ENCODE data around the gene SAMD4A.

The SAMD4A gene, protein sequence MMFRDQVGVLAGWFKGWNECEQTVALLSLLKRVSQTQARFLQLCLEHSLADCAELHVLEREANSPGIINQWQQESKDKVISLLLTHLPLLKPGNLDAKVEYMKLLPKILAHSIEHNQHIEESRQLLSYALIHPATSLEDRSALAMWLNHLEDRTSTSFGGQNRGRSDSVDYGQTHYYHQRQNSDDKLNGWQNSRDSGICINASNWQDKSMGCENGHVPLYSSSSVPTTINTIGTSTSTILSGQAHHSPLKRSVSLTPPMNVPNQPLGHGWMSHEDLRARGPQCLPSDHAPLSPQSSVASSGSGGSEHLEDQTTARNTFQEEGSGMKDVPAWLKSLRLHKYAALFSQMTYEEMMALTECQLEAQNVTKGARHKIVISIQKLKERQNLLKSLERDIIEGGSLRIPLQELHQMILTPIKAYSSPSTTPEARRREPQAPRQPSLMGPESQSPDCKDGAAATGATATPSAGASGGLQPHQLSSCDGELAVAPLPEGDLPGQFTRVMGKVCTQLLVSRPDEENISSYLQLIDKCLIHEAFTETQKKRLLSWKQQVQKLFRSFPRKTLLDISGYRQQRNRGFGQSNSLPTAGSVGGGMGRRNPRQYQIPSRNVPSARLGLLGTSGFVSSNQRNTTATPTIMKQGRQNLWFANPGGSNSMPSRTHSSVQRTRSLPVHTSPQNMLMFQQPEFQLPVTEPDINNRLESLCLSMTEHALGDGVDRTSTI

DNA sequence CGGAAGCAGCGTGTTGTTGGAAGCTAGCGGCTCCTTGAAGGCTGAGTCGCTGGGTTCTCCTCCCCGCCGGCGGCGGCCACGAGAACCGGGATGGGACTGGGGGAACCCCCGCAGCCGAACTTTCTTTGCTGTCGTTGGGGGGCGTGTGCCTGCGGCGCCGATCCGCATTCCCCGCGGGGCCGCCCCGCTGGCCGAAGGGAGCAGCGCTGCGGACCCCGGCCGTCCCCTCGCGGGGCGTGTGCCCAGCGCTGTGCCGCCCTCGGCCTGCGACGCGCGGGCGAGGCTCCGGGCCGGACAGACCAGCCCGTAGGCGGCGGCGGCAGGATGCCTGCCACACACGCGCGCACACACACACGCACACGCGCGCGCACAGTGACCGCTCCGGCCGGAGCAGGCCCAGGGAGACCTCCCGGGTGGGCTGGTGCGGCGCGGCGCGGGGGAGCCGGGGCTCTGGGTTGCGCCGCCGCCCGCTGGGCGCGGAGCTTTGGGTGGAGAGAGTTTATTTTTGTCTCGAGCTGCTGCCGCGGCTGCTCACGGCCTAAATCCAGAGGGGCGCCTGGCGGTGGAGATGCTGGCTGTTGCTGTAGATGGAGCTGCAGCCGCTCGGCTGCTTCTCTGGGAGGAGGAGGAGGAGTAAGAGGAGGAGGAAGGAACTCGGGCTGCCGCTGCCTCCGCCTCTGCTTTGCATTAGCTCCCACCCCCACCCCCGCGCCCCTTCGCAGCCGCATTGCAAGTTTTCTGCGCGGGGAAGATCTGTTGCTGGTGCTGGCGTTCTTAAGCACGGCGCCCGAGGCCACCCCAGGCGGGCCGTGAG, at the start of gene SAMD4A:
TSS of gene SAMD4A (plus strand) at position 719 of the 814 bp plus-strand sequence. CDS start 789 bp downstream, outside the sequence.
- no peak for DNase-seq

- DNase-seq: no peak
These were observed 42.5 kb upstream of the SAMD4A start for GRCh38 chr14:54524410-54524809.

- DNase-seq: no peak
These were observed 38.0 kb upstream of the SAMD4A start for GRCh38 chr14:54528973-54529372.

- no peak for DNase-seq
These were observed 37.1 kb upstream of the SAMD4A start for GRCh38 chr14:54529811-54530210.

DNA sequence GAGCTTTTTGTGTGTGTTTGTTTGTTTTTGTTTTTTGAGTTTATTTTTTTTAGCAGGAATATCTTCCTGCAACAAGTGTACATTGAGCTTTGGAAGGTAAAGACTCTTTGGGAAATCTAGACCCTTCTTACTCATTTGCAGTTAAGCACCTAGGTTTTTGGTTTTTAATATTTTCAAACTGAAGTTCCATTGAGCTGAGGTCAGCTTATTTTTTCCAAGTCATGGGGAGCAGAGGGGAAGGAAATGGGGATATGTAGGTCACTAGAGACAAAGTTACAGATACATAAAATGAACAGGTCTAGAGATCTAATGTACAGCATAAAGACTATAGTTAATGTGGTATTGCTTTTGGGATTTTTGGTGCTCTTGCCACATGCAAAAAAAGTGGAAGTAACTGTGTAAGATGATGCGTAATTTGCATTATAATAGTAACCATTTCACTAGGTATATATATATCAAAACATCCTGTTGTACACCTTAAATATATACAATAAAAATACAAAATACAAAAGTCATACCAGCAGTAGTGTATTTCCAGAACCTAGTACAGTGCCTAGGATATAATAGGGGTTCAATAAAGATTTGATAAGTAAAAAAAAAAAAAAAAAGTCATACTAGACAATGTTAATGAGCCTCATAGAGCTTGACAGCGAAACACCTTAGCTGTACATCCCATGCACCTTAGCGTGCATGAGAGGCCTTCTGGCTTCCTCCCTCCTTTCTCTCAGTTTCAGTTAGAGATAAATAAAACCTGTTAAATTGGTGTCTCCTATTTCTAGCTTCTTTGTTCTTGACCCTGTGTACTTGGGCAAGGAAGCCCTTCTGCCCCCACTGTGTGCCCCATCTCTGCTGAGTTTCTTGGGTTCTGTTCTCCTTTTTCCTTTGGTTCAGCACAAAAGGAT, 34.6 kb upstream of the SAMD4A start:
- no peak for DNase-seq

DNA sequence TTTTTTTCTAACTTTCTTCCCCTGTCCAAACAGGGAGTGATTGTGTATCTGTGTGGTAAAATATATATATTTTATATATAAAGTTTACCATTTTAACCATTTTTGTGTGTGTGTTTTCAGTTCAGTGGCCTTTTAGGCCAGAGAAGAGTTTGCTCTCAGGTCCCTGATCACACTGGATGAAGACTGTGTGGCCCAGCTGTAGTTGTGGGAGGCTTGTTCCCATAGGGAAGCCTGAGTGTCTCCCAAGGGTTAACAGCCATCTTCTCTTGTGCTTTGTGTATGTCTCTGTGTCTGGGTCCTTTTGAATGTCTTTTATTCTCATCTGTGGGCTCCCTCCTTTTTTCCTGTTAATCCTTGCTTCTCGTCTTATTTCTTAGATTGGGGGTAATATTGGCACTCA, 33.8 kb upstream of the SAMD4A start:
- DNase-seq: no peak

DNA sequence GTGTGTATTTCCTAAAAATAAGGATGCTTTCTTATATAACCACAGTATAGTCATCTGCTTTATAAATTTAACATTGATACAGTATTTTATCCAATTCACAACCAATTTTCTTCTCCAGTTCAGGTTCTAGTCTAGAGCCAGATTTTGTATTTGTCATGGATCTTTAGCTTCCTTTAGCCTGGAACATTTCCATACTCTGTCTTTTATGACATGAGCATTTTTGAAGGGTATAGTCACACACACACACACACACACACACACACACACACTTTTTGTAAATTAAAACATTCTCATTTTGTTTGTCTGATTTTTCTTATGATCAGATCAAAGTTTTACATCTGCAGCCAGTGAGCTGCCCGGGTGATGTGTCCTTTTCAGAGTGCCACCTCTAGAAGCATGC, 31.8 kb upstream of the SAMD4A start:
- no peak for DNase-seq

DNA sequence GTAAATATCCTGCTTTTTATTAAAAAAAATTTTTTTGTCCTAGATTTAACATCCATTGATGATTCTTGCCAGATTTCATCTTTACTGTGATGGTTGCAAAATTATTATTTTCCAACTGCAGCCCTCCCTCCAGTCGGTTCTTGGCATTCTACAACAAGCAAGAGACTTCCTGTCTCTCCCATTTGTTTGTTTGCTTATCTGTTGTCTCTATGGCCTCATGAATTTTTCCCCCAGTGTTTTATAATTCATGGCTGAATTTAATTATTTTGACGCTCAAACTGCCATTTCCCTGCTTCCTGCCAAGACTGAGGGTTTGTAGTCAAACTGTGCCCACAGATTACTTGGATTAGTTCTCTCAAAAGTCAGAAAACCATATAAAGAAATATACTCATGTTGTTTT, 31.3 kb upstream of the SAMD4A start:
- no peak for DNase-seq

DNA sequence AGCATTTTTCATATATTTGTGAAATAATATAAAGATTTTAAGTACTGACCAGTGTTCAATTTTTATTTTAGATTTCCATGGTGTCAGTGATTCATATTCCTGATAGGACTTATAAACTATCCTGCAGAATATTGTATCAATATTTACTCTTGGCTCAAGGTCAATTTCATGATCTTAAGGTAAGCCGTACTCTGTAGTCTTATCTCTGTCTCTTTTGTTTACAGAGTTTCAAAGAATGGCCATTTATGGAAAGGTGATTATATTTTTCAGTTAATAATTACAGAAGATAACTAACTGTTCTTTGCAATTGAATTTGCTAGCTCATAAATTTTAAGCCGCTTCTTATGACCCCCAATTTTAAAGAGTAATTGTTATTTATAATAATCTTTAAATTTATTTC, 29.3 kb upstream of the SAMD4A start:
- DNase-seq: no peak

DNA sequence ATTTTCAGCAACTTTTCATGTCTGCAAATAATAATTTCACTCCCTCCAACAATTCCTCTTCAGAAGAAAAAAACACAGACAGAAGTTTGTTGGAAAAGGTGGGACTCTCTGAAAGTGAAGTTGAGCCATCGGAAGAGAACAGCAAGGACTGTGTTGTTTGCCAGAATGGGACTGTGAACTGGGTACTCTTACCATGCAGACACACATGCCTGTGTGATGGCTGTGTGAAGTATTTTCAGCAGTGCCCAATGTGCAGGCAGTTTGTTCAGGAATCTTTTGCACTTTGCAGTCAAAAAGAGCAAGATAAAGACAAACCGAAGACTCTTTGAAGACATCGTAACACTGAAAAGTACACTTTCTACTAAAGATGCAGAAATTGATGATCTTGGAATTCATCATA, 28.9 kb upstream of the SAMD4A start:
- no peak for DNase-seq

- DNase-seq: no peak
These were observed 19.3 kb upstream of the SAMD4A start for GRCh38 chr14:54547583-54547982.

DNA sequence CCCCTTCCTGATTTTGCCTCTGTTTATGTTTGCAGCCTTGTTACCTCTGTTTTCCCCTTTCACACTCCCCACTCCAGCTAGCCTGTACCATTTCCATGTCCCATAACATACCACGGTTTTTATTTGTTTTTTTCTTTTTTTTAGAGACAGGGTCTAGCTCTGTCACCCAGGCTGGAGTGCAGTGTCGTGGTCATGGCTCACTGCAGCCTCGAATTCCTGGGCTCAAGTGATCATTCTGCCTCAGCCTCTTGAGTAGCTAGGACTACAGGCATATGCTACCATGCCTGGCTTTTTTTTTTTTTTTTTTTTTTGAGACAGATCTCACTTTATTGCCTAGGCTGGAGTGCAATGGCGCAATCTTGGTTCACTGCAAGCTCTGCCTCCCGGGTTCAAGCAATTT, 18.4 kb upstream of the SAMD4A start:
- no peak for DNase-seq

DNA sequence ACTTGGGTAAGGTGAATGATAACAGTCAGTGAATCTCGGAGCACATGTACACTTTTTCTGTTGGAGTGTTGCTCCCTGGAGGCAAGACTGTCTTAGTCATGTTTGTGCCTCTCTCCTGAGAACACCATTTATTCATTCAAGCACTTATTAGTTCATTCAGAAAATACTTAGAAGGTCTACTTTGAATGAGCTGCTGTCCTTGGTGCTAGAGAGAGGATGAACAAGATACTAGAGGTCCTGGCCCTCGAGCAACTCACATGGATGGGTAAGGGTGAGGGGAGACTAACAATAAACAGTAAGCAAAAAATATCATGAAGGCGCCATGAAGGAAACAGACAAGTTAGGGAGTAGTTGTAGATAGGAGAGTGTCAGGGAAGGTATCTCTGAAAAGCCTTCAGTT, 17.1 kb upstream of the SAMD4A start:
- DNase-seq: no peak

- DNase-seq: no peak
These were observed 16.4 kb upstream of the SAMD4A start for GRCh38 chr14:54550514-54550913.

DNA sequence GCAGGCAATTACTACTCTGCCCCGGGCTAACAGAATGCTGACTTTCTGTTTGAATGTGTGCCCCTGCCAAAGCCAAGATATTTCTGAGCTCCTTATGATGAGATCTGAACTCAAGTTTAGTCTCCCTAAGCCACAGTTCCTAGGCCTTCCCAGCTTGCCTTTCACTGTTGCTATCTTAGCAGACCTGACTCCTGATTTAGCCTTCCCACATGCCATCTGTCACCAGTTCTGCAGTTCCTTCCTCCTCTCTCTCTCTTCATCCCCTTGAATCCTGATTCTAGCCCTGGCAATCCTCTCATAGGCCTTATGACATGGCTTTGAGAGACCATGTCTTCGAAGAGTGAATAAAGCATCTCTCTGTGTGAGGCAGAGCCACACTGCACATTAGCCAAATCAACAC, 12.5 kb upstream of the SAMD4A start:
- DNase-seq: no peak

DNA sequence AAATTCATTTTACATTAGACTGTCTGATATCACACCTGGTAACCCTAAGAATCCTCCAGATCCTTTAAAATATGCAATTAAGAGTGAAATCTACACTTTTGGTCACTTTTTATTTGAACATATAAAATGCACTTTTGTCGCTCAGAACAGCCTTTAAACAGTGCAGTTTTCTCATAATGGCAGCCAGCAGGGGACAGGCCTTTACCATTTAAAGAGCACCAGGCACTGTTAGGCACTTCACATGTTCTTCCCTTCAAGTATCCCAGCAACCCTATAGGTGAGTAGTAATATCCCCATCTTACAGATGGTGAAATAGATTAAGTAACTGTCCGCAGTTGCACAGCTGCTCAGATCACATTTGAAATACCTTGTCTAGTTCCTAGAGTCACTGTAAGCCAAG, 11.3 kb upstream of the SAMD4A start:
- no peak for DNase-seq

DNA sequence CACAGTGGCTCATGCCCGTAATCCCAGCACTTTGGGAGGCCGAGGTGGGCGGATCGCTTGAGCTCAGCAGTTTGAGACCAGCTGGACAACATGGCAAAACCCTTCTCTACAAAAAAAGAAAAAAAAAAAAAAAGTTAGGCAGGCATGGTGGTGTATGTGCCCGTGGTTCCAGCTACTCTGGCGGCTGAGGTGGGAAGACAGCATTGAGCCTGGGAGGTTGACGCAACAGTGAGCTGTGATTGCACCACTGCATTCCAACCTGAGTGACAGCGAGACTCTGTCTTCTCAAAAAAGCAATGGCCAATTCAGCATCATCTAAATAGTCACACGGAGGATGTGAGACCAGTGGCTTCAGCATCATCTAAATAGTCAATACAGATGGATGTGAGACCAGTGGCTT, 10.4 kb upstream of the SAMD4A start:
- no peak for DNase-seq

DNA sequence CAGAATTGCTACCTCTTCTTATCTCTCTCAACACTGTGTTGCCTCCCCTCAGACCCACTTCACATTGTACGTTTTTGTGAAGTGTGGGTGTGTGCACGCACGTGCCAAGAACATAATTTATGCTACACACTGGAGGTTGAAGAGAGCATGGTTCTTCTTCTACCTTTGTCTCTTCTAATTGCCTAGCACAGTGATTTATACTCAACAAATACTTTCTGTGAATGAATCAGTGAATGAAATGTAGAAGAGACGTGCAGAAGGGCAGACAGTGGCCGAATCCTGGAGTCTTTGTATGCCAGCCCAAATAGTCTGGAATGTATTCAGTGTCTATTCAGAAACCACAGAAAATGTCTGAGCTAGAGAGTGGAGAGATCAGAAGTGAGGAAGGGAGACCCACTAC, 4.6 kb upstream of the SAMD4A start:
- DNase-seq: no peak

GRCh38 chr14:54564071-54564867, 2.7 kb upstream of the SAMD4A start:
- DNase-seq: no peak

GRCh38 chr14:54564868-54565784, 1.8 kb upstream of the SAMD4A start:
- no peak for DNase-seq

All from GOT3 (cell line).